Astrocyte of the cerebellum (primary cell): ENCODE results near the gene RPL18A.

Experiments
- DNase-seq: peaks from one replicate; pipeline ENCODE4 v3.0.0-alpha.2; 2011; ENCODE audit warnings: low read depth
- H3K4me3 ChIP-seq: 2 replicates; pipeline ENCODE4 v1.5.1; 2011; ENCODE audit warnings: mild to moderate bottlenecking, low read depth, low read length, moderate library complexity
- CTCF ChIP-seq: IDR thresholded peaks from 2 replicates; pipeline ENCODE4 v1.5.1; 2012; ENCODE audit warnings: low read length, low read depth, moderate library complexity, mild to moderate bottlenecking; ENCODE audit errors: missing control alignments
- in situ Hi-C: cut with HindIII; loops from 2 replicates; pipeline ENCODE4 v1.10.0; 2017; ENCODE audit warnings: low sequenced_read_pairs

Gene RPL18A

DNA sequence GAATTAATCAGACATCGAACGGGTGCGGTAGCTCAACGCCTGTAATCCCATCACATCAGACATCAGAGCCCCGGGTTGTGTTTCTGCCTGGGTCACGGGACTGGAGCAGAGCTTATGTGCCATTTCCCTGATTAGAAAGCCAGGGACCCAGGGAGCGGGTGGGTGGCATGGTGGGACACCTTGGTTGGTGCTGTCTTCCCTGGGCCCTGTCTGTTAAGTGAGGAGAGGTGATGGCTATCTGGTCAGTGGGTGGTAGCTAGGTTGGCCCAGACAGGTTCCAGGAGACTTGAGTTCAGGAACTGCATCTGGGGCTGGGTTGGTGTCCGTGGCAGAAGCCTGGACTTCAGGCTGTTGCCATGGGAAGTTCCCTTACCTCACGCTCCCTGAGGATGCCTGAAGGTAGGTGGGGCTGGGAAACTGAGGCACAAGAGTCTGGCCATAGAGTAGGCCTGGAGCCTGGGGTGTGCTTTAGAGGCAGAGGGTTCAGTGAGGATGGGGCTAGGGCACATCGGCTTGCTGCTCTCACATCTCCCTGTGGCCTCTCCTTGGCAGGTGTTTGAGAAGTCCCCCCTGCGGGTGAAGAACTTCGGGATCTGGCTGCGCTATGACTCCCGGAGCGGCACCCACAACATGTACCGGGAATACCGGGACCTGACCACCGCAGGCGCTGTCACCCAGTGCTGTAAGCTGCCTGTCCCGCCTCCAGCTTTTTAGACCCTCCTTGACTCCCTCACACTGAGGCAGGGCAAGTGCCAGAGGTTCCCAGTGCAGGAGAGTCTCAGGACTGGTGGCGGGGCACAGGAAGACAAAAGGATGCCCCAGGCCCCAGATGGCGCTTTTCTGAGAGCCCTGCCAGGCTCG lies 2.1 kb downstream of the RPL18A start:
- in situ Hi-C loops = no loop called here
- peak overlapping the region; percentile 62 for H3K4me3 ChIP-seq
- DNase-seq = no peak
- TF ChIP-seq CTCF = no peak

DNA sequence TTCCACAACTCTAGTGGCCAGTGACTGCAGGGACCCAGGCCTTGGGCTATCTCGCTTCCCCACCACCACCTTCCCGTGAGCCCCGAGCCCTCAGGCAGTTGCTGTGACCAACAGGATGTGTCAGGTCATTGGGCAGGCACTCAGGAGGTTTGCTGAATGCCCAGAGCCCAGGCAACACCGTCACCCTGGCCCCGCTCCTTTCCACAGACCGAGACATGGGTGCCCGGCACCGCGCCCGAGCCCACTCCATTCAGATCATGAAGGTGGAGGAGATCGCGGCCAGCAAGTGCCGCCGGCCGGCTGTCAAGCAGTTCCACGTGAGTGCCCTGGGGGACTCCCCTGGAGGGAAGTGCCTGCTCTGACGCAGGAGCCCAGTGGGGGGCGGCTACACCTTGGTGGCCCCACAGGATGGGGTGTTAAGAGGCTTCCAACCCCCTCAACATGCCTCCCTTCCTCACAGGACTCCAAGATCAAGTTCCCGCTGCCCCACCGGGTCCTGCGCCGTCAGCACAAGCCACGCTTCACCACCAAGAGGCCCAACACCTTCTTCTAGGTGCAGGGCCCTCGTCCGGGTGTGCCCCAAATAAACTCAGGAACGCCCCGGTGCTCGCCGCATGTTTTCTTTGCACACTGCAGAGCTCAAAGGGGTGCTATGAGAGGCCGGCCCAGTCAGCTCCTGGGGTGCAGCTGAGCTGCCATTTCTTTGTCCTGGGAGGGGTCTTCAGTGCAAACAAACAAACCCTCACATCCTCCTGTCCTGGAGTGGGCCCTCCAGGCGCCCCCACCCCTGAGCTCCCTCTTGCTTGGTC lies 3.2 kb downstream of the RPL18A start:
- H3K4me3 ChIP-seq = no peak overlapping the region
- in situ Hi-C loops = no loop called here
- no peak for DNase-seq
- TF ChIP-seq CTCF = no peak

DNA sequence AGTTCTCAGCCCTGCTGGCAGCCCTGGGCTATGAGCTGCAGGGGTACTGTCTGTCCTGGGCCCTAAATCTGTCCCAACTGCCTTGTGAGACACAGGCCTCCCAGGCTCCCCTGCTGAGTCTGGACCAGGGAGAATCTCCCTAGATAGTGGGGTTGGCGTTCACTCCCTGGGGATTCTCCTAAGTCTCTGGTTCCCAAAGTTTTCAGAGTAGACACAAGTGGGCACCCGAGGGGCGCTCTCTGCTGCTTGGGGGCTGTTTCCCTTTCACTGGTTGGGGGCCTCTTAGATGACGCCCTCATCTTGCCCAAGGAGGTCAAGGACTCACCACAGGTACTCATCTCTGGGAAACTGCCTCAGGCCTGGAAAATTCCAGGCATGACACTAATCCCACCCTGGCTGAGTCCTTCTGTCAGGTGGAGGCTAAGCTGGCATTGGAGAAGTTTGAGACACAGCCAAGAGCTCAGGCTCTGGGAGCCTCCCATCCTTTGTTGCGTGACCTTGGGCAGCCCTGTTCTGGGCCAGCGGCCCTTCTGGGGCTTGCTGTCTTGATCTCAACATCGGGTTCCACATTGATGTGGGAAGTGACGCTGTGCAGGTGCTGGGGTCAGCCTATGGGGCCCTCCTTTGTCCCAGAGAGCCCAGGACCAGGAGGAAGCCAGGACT lies 3.9 kb downstream of the RPL18A start:
- no peak for TF ChIP-seq CTCF
- no peak overlapping the region for H3K4me3 ChIP-seq
- in situ Hi-C loops = no loop called here
- no peak for DNase-seq

GRCh38 chr19:17865364-17866311 lies 5.9 kb downstream of the RPL18A start:
- in situ Hi-C loops = no loop called here
- H3K4me3 ChIP-seq = no peak overlapping the region
- no peak for DNase-seq
- no peak for TF ChIP-seq CTCF

DNA sequence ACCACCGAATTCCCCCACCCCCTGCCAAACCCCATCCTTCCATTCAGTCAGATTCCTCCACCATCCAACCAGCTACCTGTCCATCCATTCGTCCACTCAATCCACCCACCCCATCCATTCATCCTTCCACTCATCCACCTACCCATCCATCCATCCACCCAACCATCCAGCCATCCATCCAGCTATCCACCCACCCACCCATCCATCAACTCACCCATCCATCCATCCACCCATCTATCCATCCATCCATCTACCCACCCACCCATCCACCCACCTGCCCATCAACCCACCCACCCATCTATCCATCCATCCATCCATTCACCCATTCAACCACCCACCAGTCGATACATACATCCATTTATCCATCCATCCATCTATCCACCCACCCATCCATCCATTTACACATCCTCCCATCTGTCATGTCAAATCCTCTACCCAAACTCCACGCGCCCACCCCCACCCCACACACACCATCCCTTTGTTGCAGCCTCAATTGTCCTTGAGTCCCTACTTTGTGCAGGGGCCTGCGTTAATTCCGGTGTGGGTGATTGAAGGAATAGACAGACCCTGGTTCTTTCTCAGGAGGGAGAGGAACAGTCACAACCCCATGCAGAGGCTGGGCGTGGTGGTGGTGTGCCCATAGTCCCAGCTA lies 6.7 kb downstream of the RPL18A start:
- no peak for TF ChIP-seq CTCF
- no peak for DNase-seq
- in situ Hi-C loops = no loop called here
- no peak overlapping the region for H3K4me3 ChIP-seq
